Hepatocyte (in vitro differentiated cells): ENCODE results near the gene CAB39L.

Experiments
- EZH2 ChIP-seq: fragments of 200-600 bp; sonication (generic); IDR thresholded peaks from 2 replicates; pipeline ENCODE4 v1.6.1; 2016; ENCODE audit warnings: antibody characterized with exemption, mild to moderate bottlenecking, borderline replicate concordance
- TF ChIP-seq, protein P1 (sequence below): fragments of 200-600 bp; sonication (generic); IDR thresholded peaks from 2 replicates; pipeline ENCODE4 v1.5.1; 2016; ENCODE audit warnings: antibody characterized with exemption, mild to moderate bottlenecking; ENCODE audit not compliant: poor library complexity

DNA sequence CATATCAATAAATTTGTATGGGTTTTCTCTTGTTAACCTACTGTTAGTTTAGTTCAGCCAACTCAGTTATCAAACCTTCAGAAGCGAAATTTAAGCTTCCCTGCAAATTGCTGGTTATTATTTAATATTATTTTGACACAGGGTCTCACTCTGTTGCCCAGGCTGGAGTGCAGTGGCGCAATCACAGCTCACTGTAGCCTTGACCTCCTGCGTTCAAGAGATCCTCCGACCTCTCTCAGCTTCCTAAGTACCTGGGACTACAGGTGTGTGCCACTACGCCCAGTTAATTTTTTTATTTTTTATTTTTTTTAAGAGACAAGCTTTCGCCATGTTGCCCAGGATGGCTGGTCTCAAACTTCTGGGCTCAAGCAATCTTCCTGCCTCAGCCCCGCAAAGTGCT is 6.2 kb downstream of the CAB39L start:
- TF ChIP-seq, protein P1, sequence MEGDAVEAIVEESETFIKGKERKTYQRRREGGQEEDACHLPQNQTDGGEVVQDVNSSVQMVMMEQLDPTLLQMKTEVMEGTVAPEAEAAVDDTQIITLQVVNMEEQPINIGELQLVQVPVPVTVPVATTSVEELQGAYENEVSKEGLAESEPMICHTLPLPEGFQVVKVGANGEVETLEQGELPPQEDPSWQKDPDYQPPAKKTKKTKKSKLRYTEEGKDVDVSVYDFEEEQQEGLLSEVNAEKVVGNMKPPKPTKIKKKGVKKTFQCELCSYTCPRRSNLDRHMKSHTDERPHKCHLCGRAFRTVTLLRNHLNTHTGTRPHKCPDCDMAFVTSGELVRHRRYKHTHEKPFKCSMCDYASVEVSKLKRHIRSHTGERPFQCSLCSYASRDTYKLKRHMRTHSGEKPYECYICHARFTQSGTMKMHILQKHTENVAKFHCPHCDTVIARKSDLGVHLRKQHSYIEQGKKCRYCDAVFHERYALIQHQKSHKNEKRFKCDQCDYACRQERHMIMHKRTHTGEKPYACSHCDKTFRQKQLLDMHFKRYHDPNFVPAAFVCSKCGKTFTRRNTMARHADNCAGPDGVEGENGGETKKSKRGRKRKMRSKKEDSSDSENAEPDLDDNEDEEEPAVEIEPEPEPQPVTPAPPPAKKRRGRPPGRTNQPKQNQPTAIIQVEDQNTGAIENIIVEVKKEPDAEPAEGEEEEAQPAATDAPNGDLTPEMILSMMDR: no peak
- no peak for TF ChIP-seq EZH2
